HG02852 (cell line): Measurements from ENCODE around the gene U2AF2.

Experiments
- ATAC-seq: cut with Tn5 transposase; IDR thresholded peaks from one replicate; pipeline ENCODE4 v1.9.1; 2021; ENCODE audit warnings: mild to moderate bottlenecking, moderate library complexity; ENCODE audit not compliant: unreplicated experiment

Gene U2AF2

DNA sequence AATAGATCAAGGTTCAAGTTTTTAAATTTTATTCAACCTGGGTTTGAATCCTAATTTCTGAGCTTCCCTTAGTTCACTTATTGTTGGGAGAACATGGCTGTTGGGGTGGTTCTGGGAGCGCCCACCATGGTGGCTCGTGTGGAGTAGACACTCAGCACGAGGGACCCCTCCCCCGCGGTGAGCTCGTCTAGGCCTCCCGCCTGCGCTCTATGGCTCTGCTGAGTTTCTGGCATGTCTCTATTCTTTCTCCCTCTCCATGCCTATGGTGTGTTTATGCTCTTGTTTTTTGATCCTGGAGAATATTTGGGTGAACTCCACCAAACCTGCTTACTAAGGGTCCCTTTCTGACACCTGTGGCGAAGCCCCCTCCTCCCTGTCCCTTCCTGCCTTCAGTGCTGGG is 18.6 kb downstream of the U2AF2 start:
- no peak for ATAC-seq

DNA sequence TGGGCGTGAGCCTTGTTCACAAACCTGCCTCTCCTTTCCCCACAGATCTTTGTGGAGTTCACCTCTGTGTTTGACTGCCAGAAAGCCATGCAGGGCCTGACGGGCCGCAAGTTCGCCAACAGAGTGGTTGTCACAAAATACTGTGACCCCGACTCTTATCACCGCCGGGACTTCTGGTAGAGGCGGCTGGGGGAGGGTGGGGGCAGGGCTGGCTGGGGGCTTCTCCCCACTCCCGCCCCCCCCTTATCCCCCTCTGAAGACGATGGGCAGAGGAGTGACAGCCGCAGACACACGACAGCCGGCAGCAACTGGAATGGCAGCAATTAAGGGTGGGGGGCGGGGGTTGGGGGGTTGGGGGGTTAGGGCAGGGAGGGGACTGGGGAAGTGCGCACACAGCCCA is 19.1 kb downstream of the U2AF2 start:
- no peak for ATAC-seq

DNA sequence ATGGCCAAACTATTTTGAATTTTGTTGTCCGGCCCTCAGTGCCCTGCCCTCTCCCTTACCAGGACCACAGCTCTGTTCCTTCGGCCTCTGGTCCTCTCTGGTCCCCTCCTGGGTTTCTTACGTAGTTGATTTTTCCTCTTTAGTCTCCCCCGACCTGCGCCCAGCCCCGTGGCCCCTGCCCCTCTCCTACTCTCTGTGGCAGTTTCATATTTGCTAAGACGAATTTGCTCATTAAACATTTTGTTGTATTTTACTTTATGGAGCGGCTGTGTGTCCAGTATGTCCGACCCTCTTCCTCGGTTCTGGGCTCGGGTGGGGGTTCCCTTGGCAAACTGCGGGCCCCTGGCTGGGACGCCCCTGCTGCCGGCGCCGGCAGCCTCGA is 19.6 kb downstream of the U2AF2 start:
- ATAC-seq = no peak

DNA sequence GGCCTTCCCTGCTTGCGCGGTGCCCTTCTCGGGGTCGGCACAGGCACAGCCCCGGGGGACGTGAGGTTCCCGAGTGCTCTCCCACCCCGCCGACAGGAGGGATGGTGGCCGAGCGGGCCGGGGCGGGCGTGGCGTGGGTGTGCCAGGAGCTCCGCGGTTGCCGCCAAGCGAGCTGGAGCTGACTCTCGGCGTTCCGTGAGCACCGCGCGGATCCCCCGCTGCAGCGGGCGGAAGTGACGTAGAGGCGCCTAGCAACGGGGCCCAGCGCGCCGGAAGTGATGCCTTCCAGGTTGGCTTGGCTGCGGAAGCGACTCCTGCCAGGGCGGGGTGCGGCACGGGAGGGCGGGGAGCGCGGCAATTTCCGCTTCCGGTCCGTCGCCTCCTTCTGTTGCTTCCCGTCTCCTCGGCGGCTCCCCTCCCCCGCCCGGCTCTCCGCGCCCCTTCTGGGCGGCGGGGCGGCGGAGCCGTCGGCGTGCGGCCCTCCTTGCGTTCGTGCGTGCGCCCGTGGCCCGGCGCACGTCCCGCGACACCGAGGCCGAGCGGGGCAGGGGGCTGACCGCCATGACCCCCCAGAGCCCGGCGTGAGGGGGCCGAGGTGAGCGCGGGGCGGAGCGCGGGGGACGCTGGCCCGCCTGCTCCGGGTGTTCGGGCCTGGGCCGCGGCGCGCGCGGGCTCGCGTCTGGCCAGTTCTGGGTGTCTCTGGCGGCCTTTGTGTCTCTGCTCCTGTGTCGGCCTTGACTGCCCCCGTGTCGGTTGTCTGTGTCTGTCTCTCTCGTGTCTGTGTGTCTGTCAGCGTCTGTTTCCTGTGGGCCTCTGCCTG is 20.2 kb downstream of the U2AF2 start, which contains the start of gene EPN1:
Gene EPN1 (plus strand): TSS at position 386 of the 820 bp plus-strand sequence. CDS start 3,402 bp downstream, outside the sequence.
- peak; percentile 62 for ATAC-seq

DNA sequence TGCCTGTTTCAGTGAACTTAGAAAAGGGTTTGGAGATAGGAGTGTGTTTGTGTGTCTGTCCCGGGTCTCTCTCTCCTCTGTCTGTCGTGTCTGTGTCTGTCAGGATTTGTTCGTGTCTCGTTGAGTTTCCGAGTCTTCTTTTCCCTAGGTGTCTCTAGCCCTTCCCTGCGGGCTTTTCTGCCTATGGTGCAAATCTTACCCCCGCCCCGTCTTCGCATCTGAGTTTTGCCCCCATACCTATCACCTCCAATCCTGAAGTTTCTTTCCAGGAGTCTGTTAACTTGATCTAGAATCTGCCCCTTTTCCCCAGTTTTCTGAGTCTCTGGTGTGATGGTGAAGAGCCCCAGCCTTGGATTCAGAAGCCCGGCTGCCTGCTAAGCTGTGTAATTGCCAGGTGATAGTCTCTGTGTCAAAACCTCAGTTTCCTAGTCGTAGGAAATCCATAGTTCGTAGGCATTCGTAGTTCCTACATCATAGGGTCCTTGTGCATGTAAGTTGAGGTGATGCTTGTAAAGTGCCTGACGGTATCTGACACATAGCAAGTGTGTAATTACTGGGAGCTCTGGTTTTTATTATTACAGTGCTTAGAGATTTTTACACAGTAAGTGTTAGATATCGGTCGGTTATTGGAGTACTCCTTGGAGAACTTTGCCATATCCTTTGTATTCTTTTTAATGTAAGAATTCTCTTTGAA is 21.0 kb downstream of the U2AF2 start:
- ATAC-seq = no peak

DNA sequence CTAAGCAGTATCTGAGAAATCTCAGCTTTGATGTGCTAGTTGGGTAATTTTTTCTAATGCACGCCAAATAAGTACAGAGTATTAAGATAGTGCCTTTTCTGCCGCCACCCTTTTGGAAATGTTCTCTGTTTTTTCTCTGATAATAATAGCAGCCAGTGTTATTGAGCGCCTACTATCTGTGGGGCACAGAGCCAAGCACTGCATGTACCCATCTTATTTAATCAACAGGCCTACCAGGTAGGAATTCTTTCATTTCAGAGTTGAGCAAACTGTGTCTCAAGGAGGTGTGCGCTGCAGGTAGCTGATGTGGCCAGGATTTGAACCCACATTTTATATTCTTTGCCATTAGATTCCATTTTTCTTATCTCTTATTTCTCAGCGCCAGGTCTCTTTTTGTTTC is 21.5 kb downstream of the U2AF2 start:
- no peak for ATAC-seq

DNA sequence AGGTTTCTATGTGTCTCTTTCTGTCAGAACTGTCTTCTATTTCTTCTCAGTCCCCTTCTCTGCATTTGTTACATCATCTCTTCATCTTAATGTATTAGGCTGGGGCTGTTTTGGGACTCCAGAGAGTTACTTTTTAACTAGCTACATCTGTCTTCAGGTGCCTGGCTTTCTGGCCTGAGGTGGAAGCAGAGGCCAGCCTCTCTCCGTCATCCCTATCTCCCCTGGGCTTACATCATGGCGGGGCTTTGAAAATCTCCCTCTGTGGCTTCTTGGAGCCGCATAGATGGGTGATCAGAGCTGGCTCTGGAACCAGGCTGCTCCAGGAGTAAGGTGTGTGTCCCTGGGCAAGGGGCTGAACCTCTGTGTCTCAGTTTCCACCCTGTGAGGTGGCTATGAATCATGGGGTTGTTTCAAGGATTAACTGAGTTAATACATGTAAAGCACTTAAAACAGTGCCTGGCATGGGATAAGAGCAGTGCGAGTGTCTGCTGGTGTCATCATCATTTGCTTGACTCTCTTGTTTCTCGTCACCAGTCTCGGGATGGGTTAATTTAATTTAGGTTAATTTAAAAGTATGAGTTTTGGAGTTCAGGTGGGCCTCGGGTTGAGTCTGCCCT is 22.2 kb downstream of the U2AF2 start:
- ATAC-seq = no peak

DNA sequence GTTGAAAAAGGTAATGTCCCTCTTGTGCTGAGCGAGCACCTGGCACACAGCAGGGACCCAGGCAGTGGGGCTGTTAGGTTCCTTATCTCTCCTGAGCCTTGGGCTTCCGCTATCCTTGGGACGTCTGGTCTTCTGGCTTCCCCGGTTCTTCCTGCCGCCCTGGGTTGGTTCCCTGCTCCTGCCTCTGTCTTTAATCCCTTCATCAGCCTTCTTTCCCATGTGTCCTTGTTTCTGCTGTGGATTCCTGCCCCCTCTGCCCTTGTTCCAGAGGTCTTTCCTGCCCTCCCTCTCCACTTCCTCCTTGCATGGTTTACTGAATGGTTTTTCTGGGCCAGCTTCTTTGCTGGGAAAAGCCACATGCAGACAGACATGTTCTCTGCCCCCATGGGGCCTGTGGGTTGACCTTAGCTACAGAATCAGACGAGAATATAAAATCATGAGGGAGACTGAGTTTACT is 22.8 kb downstream of the U2AF2 start:
- no peak for ATAC-seq

DNA sequence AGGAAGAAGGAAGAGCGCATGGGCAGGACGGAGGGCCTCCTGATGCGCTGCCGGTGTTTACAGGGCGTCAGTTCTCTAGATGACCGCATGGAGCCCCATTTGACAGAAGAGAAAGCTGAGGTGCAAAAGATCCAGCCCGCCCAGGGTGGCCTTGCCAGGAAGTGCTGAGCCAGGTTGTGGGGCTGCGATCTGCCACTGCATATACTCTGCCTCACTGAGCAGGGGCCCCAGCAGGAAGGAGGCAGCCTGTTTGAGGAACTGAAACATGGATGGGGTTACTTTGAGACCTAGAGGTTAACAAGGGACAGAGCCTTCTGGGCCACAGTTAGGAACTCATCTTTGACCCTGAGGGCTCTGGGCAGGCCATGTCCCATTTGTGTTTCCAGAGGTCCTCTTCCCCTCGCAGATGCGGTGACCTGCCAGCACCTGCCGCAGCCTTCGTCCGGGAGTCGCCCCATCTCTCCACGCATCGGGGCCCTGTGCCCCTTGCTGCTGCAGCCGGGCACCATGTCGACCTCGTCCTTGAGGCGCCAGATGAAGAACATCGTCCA is 23.4 kb downstream of the U2AF2 start:
- peak; percentile 68 for ATAC-seq

DNA sequence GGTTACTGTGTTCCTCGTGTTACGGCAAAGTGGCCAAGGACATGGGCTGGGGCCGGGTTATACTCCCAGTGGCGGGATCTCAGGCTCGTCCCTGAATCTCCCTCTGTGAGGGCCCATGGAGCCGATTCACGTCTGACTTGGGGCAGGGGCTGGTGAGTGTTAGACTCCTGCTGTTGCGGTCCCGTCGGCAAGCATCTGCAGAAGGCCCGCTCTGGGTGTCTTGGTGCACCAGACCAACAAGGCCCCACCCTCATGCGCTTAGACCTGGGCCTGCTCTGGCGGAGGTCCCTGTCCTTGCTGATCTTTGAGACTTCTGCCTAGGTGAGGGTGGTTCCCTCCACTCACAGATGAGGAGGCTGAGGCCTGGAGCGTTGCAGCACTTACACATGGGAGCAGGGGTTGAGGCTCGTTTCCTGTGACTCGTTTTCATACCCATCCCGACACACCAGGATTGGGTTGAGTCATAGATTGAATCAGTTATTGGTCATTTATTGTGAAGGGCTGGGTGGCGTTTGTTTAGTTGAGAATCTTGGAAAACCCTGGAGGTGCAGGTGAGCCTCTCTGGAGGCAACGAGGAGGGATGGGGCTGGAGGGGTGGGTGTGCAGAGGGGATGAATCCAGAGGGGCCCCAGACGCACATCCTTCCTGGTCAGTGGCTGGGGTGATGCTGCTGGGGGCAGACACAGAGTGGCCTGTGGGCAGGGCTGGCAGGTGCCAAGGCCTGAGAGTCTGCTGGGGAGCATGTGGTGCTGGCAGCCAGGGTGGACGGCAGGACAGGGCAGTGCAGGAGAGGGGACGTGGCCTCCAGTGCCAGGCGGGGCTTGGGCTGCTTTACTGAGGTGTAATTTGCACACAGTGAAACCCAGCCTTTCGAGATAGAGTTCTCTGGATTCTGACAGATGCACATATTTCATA is 24.8 kb downstream of the U2AF2 start:
- ATAC-seq = no peak

DNA sequence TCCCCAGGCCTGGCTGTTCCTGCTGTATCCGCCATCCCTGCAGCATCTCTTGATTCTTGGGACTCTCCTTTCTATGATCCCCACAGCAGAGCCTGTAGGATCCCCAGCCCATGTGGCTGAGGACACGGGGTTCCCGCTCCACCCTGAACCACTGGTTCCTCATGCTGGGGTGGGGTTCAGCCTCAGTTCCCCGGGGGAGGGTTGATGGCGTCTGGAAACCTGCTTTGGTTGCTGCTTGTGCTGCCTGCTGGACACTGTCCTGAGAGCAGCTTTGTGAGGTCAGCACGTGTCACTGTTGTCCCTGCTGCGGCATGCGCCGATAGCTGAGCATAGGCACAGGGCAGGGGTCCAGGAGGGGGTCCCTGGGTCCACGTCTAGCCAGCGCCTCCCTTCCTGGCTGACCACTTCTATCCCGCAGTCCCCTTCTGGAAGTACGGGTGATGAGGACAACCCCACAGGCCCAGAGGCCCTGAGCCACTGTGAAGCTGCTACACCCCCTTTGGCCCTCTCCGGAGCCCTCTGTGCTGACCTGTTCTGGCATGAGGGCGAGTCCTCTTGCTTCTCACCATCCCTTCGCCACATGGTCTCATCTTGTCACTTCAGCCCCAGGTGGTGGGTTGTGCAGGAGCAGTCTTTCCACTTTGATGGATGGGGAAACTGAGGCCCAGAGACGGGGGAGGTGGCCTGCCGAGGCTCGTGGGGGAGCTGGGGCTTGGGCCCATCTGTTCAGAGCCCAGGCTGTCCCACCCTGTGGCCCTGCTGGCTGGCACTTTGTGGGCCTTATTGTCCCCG is 25.7 kb downstream of the U2AF2 start:
- no peak for ATAC-seq

DNA sequence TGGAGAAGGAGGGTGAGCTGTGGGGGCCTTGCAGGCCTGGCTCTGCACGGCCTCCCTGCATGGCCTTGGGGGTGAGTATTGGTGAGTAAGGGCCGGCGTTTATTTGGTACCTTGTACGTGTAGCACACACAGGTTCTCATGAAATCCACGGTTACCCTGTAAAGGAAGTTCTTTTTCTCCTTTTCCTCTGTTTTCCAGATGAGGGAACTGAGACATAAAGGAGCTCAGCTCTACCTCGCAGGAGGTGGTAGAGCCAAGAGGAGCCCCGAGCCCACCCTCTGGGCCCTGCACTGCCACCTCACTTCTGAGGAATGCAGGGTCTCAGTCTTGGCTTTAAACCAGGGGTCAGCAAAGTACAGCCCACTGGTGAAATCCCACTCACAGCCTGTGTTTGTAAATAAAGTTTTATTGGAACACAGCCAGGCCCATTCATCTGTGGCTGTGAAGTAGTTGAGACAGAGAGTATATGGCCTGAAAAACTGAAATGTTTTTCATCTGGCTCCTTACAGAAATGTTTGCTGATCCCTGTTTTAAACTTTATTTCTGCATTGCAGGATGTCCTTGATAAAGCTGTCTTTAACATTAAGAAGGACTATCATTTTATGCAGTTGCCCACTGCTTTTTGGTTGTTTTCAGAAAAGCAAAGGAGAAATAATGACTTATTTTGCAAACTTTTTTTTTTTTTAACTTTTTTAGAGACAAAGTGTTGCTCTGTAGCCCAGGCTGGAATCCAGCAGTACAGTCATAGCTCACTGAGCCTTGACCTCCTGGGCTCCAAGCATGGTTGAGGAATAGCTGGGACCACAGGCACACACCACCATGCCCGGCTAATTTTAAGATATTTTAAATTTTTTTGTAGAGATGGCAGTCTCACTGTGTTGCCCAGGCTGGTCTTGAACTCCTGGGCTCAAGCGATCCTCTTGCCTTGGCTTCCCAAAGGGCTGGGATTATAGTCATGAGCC is 26.6 kb downstream of the U2AF2 start:
- ATAC-seq = no peak

DNA sequence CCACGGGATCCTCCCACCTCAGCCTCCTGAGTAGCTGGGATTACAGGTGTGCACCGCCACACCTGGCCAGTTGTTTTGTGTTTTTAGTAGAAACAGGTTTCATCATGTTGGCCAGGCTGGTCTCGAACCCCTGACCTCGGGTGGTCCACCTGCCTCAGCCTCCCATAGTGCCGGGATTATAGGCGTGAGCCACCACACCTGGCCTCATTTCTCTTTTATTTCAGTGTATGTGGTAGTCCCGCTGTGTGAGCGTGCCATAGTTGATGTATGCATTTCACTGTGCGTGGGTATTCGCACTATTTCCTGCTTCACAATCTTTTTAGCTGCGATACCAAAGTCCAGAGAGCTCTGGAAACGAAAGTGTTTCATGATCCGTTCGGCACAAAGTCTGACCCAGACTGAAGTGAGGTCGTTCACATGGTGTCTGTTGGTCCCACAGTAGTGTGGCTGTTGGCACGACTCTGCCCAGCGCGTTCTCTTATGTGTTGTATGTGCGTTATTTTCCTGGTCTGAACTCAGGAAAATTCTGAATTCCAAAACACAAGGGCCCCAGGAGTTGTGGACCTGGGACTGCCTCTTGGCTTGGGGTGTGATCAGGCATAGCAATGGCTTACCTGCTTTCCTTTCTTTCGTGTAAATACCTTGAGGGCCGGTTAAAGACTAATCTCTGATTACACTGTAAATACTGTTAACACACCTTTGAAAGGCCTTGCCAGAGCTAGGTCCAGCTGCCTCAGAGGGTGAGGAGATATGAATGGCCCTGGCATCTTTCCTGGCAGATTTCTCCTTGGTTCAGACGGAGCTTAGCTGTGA is 28.8 kb downstream of the U2AF2 start:
- no peak for ATAC-seq

DNA sequence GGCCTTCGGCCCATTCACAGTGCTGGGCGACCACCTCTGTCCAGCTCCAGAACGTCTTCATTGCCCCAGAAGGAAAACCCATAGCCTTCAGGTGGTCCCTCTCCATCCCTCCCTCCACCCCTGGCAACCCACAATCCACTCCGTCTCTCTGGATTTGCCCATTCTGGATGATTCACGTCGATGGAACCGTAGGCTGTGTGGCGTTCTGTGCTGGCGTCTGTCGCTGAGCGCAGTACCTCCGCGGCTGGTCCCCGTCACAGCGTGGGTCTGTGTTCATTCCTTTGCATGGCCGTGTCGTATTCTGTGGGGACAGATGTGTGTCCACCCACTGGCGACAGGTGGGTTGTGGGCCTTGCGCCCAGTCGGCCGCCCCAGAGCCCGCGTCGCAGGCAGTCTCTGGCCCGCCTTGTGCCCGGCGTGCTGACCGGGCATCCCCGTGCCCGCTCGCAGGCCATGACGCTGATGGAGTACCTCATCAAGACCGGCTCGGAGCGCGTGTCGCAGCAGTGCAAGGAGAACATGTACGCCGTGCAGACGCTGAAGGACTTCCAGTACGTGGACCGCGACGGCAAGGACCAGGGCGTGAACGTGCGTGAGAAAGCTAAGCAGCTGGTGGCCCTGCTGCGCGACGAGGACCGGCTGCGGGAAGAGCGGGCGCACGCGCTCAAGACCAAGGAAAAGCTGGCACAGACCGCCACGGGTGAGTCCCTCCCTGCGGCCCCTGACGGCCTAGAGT is 30.3 kb downstream of the U2AF2 start:
- ATAC-seq = no peak

DNA sequence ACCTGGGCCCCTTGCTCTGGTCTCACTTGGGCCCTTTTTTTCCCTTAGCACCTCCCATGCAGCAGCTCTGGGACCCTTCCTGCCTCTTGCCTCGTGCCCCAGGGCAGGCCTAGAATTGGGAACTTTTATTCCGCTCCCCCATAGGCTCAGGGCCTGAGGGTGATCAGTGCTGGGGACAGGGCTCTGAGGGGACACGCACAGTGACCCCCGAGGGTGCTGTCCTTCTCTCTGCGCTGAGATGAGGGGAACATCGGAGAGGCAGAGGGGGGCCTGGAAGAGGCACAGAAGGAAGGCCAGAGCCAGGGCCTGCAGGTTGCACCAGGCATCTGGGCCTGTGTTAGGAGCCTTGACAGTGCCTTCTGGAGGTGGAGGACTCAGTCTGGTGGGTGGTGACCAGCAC is 30.9 kb downstream of the U2AF2 start:
- no peak for ATAC-seq

DNA sequence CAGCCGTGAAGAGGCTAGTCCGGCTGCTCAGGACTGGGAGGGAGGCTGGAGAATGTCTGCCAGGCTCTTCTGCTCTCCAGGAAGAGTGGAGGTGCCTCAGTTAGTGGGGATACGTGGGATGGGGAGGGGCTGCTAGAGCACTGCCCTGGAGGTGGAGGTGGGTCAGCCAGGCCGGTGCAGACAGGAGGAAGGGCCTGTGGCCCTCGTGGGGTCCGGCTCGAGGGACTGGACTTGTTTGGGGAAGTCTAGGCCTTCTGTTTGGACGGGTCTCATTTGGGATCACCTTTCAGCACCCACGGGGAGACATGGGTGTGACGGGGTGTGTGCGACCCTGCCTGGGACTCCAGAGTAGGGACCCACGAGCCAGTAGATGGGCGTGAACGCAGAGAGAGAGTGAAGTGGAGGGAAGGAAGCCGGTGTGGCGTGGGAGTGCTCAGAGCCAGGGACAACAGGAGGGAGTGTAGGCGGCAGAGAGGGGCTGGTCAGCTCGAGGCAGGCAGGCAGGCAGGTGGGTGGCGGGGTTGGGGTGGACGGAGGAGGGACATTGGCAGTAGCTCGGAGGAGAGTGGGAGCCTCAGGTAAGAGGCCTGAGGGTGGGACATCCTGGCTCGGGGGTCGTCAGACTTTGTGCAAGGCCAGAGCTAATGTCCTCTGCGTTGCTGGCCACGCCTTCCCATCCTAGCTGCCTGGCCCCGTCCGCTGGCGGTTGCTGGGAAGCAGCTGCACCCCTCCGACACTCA is 31.6 kb downstream of the U2AF2 start:
- ATAC-seq = no peak
